Renal cortex interstitium (tissue), 11 donors: ENCODE data around the gene AKT1. TPM values are rescaled to one million over a fixed set of nuclear protein-coding genes. Genes with fewer than 3 reads are reported as not detected.

Source experiments
- DNase-seq, 11 donors: peaks; one replicate each; pipeline ENCODE4 v3.0.0-alpha.2; 2013; ENCODE audit warnings: low read depth in 9 of 11, low spot score in 4 of 11; ENCODE audit errors: extremely low read depth in 1 of 11
- polyA plus RNA-seq, 3 donors: library from polyadenylated mRNA; unstranded; fragments of 120-200 nt; gene quantifications; one replicate each; pipeline ENCODE4 v1.2.1, GENCODE V29; 2013; ENCODE audit not compliant: insufficient read length in 3 of 3

AKT1 gene
- polyA plus RNA-seq, 3 donors, result 100 to 145 (median 127) TPM

DNA sequence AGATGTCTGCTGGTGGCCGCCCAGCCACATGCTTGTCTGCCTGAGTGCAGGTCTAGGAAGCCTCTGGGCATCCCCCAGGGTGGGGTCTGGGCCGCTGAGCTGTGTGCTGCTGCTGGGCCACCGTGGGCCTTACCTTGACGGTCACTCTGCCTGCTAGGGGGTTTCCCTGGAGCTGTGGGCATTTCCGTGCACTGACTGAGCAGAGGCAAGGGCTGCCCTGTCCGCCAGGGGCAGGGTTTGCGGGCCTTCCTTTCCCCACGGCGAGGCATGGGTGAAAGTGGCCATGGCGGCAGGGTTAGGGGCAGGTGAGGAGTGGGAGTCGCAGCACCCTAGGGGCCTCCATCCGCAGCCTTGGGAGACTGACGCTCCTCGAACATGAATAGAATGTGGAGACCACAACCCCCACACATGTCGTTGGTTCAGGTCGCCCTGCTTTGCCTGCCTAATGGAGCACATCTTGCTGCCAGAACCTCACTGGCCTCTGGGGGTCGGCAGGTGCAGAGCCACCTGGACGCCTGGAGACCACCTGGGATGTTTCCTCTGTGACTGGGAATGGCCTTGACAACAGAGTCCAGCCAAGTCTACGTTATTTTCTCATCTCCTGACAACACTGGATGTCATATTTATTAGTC is 7.8 kb upstream of the AKT1 start:
- no peak for DNase-seq

DNA sequence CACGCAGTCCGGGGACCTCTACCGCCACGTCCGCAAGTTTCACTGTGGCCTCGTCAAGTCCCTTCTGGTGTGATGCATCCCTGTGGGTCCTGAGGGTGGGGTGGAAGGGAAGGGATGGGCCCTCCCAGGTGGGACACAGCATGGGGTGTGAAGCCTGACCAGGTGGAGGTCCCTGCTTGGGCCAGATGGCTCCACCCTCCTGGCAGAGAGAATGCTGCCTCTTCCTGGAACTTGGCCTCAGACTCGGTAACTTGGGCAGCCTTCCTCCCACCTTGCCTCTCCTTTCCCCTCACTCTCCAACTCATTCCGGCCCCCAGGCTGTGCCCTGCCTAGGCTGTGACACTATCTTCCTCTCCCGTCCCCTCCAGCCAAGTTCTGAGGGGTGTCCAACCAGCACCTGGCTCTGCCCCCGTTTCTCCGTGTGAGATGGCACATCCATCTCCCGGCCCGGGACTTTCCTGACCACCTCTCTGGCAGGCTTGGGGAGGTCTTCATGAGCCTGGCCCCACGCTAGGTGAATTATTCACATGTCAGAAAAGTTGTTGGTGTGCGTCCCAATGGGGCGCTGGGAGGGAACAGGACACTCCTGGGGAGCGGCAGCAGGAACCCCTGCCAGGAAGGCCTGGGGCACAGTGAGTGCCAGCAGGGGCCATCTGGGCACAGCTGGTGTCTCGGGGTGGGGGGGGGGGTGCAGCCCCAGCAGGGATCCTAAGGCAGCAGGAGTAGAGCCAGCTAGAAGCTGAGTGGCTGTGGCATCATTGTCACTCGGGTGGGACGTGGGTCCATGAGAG is 7.0 kb upstream of the AKT1 start:
- DNase-seq, result no peak

DNA sequence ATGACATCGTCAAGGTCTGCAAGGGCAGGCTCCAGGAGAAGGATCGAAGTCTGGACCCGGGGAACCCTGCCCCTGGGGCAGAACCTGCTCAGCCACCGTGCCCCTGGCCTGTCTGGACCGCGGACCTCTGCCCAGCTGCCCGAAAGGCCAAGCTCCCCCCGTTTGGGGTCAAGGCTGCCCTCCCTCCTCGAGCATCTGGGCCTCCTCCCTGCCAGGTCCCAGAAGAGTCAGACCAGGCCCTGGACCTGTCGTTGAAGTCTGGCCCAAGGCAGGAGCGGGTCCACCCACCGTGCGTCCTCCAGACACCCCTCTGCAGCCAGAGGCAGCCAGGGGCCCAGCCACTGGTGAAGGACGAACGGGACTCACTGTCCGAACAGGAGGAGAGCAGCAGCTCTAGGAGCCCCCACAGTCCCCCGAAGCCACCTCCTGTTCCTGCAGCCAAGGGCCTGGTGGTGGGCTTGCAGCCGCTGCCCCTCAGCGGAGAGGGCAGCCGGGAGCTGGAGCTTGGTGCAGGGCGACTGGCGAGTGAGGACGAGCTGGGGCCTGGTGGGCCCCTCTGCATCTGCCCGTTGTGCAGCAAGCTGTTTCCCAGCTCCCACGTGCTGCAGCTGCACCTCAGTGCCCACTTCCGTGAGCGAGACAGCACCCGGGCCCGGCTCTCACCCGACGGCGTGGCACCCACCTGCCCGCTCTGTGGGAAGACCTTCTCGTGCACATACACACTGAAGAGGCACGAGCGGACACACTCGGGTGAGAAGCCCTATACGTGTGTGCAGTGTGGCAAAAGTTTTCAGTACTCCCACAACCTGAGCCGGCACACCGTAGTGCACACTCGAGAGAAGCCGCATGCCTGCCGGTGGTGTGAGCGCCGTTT is 6.2 kb upstream of the AKT1 start:
- no peak for DNase-seq

DNA sequence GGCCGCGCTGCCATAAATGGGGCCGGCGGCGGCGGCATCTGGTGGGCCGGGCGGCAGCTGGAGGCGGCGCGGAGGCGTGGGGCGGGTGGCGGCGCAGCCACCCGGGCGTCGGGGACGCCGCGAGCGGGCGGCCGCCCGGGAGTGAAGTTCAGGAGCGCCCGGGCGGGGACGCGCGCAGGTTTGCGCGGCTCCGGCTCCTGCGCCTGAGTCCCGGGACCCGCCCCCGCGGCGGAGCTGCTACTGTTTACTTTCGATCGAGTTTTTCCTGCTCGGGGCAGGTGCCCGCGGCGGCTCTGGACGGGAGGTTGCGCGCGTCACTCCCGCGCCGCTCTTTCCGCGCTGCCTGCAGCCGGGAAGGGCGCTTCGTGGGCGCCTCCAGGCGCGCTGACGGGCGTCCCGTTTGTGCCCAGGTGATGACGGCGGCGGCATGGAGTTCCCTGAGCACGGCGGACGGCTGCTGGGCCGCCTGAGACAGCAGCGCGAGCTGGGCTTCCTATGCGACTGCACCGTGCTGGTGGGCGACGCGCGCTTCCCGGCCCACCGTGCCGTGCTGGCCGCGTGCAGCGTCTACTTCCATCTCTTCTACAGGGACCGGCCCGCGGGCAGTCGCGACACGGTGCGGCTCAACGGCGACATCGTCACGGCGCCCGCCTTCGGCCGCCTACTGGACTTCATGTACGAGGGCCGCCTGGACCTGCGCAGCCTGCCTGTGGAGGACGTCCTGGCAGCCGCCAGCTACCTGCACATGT is 5.4 kb upstream of the AKT1 start, which contains the start of gene ZBTB42:
ZBTB42 (plus strand) TSS at position 331 of the 749 bp plus-strand sequence; CDS start at position 428, 97 bp downstream.
- DNase-seq, result peak in 3 of 11 donors; percentile 46 to 63 (median 56)

DNA sequence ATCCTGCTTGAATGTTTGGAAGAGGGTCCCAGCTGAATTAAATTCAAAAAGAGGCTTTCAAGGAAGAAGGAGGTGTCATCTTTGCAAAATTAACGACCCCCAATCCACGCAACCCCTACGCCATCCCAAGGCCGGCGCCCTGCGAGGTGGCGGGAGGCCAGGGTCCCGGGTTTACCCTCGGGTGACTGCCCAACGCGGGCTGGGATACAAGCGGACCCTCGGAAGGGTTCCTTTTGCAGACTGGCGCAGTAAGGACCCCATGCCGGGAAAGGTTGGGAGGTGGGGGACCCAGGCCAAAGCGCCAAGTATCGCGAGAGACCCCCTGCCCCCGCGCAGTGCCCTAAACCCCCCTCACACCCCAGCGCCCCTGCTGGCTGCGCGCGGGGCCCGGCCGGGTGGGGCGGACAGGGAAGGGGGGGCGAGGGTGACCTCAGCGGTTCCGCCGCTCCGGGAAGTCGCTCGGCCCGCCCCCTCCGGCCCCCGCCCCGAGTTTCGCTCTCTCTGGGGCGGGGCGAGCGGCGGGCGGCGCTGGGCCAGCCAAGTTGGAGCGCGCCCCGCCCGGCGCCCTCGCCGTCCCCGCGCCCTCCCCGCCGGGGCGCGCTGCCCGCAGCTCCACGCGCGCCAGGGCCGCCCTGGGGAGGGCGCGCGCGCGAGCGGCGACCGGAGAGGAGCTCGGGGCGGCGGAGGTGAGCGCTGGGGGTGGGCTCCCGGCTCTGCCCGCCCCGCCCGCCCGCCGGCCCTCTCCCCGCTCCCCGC is 4.6 kb upstream of the AKT1 start:
- peak in 5 of 11 donors; percentile 60 to 67 (median 65) for DNase-seq

DNA sequence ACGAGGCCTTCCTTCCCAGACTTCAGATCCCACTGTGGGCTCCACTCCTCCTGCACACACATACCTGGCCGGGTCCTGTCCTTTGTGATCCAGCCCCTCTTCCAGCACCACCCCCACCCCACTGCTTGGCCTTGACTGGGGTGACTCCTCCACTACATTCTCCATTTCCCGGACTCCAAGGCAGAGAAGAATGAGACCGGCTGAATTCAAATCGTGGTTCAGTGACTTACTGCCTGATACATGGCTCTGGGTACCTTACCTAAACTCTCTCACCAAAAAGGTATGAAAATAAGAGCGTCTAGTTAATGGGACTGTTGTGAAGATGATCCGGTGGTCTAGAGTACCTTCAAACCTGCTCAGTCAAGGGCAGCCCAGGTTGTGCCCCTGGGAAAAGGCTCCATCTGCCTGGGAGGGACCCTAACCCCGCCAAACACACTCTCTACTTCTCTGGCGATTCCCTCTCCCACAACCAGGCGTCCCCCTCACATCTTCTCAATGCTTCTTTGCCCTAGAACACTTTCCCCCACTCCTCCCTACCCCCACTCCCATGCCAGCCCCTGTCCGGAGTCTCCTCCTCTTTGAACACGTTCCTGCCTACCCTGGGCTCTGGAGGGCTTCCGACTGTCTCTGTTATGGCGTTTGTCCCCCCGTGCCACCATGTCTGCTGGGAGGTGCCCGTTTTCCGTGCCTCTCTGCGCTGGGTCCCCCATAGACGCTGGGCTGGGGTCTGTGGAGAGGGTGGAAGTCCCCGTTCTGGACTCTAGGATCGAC is 3.9 kb upstream of the AKT1 start:
- peak in 3 of 11 donors; percentile 42 to 66 (median 55) for DNase-seq

DNA sequence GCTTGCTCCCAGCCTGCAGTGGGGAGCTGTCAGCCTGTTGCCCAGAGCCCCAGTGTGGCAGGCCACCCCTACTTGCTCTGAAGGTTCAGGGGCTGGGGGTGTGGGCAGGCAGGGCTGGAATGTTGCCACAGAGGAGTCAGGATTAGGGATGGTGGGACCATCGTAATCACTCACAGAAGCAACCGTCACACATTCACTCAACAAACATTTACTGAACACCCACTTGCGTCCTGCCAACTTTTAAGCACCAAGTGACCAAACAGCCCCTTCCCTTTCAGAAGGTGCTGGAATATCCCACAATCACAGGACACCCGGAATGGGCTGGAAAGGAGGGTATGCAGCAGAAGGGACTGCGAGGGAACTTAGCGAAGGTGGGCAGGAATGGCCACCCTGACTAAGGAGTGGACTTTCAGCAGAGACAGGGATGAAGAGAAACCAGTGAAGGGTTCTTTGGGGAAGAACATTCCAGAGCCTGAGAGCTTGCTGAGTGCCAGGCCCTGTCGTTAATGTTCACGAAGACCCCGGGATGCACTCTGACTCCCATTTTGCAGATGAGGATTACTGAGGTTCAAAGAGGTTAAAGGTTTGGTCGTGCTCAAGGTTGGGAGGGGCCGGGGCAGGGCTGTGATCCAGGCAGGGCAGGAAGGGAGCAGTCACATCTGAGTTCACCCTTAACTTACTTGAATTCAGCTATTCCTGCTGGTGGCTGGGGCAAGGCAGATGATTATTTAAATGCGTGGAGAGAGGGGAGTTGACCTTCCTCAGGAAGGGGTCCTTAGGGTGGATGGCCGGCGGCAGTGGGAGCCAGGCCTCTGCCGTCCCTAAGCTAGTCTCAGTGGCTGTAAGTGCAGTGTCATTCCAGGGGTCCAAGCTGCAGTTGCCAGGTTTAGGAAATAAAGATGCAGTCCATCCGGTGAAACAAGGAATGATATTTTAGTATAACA is 3.0 kb upstream of the AKT1 start:
- no peak for DNase-seq

DNA sequence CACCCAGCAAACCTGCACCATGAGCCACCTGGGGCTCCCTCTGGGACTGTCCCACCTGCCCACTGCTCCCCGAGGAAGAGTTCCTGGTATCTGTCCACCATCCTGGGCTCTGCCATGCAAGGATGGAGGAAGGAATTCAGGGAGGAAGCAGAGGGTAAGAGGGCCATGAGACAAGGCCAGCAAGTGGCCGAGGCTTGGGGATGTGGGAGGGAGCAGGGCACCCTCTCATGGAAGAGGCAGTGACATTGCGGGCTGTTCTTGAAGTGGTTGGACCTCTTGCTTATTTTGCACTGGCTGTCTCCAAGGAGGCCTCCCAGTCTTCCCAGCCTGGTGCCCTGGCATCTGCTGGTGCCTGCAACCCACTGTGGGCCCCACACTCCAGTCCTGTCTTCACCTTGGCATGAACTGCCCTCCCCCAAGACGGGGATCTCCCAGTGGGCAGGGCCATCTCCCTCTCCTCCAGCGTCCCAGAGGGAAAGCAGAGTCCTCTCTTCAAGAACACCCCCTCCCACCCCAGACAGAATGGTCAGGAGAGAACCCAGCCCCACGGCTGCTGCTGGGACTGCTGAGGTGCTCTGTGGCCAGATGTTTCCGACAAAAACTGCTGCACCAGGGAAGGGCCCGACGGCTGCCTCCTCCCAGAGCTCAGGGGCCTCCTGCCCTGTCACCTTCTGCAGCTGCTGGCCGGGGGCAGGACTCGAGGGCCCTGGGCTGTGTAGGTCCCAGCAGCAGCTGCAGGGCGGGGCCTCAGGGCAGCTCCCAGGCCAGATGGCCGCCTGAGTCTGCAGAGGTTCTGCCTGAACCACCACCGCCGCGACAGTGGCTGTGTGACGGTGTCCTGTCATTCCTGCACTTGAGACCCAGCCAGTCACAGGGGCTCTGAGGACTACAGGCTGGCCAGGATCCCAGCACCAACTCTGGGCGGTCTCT is 1.8 kb upstream of the AKT1 start:
- DNase-seq, result no peak

DNA sequence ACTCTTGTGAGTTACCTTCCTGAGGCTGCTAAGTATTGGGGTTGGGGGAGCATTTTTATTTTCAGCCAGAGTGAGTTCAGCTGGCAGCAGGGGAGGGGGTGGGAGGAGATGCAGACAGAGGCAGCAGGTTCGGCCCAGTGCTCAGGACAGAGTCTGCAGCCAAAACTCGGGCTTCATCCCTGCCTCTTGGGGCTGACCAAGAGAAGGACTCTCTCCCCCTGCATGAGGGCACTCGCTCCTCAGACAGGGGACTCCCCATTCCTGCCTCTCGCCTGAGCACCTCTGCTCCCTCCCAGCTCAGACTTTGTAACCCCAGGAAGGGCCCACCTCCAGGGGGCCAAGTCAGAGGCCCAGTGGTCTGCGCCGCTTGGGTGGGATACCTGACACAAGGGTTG is 1.1 kb upstream of the AKT1 start:
- DNase-seq, result no peak

DNA sequence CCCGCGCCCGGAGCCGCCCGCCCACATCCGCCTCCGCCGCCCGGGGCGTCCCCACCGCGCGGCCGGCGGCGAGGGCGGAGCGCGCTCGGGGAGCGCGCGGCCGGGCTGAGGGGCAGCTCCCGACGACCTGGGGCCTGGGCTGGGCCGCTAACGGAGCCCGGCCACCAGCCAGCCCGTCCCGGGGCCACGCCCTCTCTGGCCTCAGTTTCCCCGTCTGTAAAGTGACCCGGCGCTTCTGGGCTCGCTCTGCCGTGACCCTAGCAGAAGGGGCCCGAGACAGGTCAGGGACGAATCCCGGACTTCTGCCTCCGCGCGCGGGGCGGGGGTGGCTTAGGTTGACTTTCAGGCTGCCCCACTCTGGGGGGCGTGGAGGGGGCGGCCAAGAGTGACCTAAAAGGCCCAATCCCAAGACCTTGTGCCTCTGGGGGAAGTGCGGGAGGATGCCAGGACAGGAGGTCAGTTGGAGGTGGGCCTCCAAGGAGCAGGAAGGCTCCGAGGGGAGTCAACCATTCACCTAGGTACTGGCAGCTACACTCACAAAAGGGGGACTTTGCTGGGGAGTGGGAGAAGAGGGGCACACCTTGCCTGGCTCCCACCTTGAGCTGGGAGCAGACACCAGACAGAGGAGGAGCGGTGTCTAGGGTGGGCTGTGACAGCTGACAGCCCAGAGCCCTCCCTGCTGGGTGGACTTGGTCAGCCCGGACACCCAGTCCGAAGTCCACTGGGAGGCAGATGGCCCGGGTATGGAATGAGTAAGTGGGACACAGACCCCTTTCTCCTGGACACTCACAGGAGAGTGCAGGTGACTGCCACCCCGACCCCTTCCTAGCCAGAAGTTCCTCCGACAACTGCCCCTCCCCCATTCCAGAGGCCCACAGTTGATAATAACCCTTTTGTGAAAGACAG is 486 bp upstream of the AKT1 start:
- DNase-seq, result no peak

DNA sequence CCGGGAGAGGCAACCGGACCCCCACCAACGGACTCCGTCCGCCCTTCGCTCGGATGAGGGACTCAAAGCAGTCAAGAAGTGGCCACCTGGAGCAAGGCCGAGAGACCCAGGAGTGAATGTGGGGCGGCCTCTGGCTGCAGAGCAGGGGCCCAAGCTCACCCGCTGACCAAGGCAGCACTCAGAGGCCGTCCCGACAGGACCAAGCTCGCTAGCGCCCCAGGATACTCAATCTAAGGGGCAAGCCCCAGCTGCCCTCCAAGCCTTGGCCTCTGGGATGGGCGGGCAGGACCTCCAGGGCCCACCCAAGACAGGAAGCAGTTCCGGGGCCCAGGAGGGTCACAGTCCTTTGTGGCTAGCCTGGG is 936 bp downstream of the AKT1 start:
- DNase-seq, result no peak

DNA sequence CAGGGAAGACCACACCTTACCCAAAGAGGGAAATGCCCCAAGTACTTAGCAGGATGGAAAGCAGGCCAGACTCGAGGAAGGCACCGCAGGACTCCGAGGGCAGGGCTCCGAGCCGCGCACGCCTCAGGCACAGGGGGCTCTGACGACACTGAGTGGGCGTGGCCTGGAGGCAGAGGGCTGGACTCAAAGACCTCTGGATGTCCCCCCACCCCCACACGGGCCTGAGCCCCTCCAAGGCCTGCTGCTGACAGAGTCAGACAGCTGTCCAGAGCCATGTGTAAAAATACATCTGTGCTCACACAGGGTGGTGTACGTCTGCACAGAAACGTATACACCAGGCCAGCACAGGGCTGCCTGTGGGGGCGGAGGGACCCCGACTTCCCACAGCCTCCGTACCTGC is 1.4 kb downstream of the AKT1 start:
- DNase-seq, result no peak

DNA sequence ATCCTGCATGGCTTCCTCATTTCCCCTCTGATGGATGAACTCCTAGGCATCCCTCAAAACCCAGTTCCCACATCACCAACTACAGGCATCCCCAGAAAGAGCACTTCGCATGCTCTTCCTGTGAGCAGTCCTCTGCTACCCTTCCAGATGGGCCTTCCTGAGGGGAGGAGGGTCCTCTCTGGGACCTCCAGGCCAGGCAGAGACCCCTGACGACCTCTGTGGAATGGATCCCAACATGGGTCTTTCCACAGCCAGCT is 1.9 kb downstream of the AKT1 start:
- DNase-seq, result no peak

DNA sequence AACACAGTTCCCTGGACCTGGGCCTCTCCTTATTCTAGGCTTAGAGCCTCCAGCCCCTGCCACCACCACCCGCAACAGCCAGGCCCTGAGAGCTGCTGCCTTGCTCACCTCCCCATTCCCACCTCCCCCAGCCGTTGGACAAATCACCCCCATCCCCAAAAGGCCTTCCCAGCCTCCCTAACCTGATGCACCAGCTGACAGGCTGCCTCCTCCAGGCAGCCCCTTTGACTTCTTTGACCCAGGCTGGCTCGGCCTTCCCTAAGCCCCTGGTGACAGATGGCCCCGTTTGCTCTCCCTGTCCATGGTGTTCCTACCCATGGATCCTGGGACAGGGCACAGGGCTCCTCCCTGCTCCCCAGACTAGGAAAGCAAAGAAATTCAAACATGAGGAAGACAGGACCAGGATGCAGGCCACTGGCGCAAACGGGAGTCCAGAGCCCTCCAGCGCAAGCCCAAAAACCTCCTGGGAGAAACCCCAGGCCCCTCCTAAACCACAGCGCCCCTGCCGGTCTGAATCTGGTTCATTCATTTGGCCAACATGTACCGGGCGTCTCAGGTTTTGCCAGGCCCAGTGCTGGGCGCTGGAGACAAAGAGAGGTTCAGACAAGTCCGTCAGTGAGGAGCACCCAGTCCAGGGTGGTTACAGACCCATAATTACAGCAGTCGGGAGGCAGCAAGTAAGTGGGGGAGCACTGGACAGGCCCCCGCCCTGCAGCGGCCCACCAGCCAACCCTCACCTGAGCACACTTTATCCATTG is 2.4 kb downstream of the AKT1 start:
- DNase-seq, result no peak
